Measurements from ENCODE around the gene KIAA2012.
A peak's percentile ranks its signal among the peaks of the same experiment; 100 is the strongest.

Gene KIAA2012

DNA sequence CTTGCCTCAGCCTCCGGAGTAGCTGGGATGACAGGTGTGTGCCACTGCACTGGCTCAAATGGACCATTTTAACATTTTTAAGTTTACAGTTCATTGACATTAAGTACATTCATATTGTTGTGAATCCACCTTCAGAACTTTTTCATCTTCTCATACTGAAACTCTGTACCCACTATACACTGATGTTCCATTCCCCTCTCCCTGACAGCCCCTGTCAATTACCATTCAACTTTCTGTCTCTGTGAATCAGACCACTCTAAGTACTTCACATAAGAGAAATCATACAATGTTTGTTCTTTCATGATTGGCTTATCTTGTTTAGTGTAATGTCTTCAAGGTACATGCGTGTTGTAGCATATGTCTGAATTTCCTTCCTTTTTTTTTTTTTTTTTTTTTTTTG, 1.9 kb upstream of the KIAA2012 start:
- no peak overlapping the region for H3K4me3 ChIP-seq (ENCODE audit: low read depth, low read length)
- TF ChIP-seq, protein P1, sequence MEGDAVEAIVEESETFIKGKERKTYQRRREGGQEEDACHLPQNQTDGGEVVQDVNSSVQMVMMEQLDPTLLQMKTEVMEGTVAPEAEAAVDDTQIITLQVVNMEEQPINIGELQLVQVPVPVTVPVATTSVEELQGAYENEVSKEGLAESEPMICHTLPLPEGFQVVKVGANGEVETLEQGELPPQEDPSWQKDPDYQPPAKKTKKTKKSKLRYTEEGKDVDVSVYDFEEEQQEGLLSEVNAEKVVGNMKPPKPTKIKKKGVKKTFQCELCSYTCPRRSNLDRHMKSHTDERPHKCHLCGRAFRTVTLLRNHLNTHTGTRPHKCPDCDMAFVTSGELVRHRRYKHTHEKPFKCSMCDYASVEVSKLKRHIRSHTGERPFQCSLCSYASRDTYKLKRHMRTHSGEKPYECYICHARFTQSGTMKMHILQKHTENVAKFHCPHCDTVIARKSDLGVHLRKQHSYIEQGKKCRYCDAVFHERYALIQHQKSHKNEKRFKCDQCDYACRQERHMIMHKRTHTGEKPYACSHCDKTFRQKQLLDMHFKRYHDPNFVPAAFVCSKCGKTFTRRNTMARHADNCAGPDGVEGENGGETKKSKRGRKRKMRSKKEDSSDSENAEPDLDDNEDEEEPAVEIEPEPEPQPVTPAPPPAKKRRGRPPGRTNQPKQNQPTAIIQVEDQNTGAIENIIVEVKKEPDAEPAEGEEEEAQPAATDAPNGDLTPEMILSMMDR (IDR thresholded peaks at IDR 0.05; ENCODE audit: insufficient read depth, low read depth, low read length, missing control alignments), result no peak
- no peak for DNase-seq (ENCODE audit: low read depth)

DNA sequence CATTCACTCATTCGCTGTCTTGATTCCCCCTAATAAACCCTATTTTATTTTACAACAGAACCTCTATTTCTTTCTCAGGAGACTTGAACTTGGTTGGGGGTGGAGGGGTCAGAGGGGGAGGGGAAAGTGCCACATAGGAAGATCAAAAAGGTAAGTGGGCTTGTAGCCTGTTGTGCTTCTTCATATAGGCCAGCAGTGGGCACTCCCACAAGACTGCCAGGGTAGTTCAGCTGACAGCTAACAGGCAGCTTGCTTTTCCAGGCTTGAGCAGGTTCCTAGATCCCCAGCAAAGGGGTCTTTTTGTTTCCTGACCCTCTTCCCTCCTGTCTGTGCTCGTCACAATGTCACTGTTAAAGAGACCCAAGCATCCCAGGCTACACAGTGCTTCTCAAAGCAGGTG, 829 bp upstream of the KIAA2012 start:
- no peak overlapping the region for H3K4me3 ChIP-seq (ENCODE audit: low read depth, low read length)
- TF ChIP-seq, protein P1 (IDR thresholded peaks at IDR 0.05; ENCODE audit: insufficient read depth, low read depth, low read length, missing control alignments), result peak; percentile 10
- DNase-seq (ENCODE audit: low read depth), result no peak

DNA sequence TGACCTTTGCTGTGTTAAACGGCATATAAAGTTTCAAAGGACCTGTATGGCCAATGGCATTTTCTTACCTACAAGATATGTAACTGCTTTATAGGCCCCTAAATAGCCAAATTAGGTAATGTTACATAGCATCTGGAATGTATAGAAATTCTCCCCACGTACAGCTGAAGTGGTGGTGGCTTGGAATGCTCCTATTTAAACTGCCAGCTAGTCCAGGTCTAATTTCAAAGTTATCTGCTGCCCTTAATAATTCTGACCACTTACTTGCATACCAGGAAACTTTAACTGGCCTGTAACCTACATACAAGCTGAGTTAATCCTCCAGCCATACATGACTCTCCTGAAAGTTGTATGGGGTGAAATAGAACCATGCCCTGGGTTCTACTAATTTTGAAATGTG, 1.3 kb downstream of the KIAA2012 start:
- TF ChIP-seq, protein P1 (IDR thresholded peaks at IDR 0.05; ENCODE audit: insufficient read depth, low read depth, low read length, missing control alignments), result no peak
- DNase-seq (ENCODE audit: low read depth), result no peak
- no peak overlapping the region for H3K4me3 ChIP-seq (ENCODE audit: low read depth, low read length)

DNA sequence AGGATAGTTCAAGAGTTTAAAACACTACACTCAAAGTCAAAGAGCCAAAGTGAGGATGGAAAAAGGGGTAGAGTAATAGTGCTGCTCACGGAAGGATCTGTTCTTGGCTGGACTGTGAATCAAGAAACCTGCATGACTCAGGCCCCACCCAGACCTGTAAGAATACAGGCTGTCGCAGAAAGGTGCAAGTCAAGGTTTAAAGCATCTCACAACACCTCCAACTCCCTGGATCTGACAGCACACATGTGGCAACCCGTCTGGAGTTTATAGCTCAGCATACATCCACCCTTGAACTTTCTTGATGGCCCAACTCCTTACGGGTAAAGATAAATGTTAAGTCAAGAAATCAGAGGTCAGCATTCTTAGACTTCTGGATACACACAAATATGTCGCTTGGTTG, 6.3 kb downstream of the KIAA2012 start:
- no peak for DNase-seq (ENCODE audit: low read depth)
- TF ChIP-seq, protein P1 (IDR thresholded peaks at IDR 0.05; ENCODE audit: insufficient read depth, low read depth, low read length, missing control alignments), result no peak
- no peak overlapping the region for H3K4me3 ChIP-seq (ENCODE audit: low read depth, low read length)

DNA sequence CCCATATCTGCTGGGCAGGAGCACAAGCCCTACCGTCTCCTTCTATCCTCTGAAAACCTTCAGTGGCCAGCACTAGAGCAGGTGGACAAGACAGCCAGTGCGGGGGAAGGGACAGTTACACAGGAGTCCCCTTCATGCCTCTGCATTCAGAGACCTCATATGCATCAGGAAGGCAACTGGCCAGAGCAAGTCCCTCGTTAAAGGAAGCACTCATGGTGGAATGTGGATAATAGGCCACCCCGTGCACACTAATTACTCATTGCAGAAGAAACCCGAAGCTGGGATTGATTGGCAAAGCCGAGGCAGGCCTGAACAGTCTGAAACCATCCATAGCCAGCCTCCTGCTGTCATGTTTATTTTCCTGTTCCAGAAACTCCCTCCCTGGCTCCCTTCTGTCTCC, 11.2 kb downstream of the KIAA2012 start:
- no peak for DNase-seq (ENCODE audit: low read depth)
- H3K4me3 ChIP-seq (ENCODE audit: low read depth, low read length), result no peak overlapping the region
- TF ChIP-seq, protein P1 (IDR thresholded peaks at IDR 0.05; ENCODE audit: insufficient read depth, low read depth, low read length, missing control alignments), result no peak

DNA sequence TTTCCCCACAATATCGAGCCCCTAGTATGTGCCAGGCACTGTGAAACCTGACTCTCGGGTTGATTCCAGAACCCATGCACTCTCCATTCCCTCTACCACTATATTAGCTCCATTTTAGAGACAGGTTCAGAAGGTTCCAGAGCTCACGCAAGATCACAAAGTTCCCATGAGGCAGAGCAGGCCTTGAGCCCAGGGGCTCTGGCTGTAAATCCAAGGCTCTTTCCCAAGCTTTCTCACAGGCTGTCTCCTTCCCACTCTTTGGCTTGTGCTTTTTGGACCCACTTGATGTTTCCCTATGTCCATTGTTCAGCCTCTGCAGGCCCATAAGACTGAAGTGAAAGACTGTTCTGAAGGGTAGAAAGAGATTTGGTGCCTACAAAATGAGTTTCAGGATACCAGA, 15.7 kb downstream of the KIAA2012 start:
- TF ChIP-seq, protein P1 (IDR thresholded peaks at IDR 0.05; ENCODE audit: insufficient read depth, low read depth, low read length, missing control alignments), result no peak
- no peak for DNase-seq (ENCODE audit: low read depth)
- no peak overlapping the region for H3K4me3 ChIP-seq (ENCODE audit: low read depth, low read length)

DNA sequence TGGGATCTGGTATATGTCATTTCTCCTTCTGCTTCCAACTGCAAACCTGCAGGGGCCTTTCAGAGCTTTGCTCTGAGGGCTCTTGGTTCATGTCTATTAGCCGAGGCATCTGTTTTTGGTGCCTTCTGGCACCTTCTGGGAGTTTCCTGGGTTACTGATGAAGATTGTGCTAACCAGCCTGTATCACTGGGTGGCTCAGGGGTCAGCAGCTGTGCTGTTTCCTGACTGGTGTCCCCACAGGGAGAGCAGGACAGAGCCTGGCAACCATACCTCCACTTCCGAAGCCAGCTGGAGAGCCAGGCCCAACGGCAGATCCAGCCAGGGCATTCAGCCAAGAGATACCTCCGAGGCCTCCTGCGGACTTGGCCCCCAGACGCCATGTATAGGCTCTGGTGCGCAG, 17.5 kb downstream of the KIAA2012 start:
- DNase-seq (ENCODE audit: low read depth), result no peak
- H3K4me3 ChIP-seq (ENCODE audit: low read depth, low read length), result no peak overlapping the region
- TF ChIP-seq, protein P1 (IDR thresholded peaks at IDR 0.05; ENCODE audit: insufficient read depth, low read depth, low read length, missing control alignments), result no peak

Data from GM12865 (cell line).